Measurements from ENCODE around the gene LIX1L. TPM values are rescaled to one million over a fixed set of nuclear protein-coding genes. Genes with fewer than 3 reads are reported as not detected.

The LIX1L gene
- total RNA-seq, 3 donors from 2014 or later, result 40.7 to 43.3 (median 41.9) TPM

- H3K27me3 Mint-ChIP-seq (ENCODE audit: low read depth), result no peaks in the 10 kb centered on the region
- no peaks in the 10 kb centered on the region for H3K9me3 Mint-ChIP-seq
- DNase-seq (peak; percentile 64), ATAC-seq (peak; percentile 87 to 88)
- H3K36me3 Mint-ChIP-seq (ENCODE audit: insufficient read depth), result no peaks in the 10 kb centered on the region
- no peak overlapping the region for H3K4me3 Mint-ChIP-seq
- H3K4me1 Mint-ChIP-seq (ENCODE audit: low read depth), result peaks cover 6% of the 10 kb centered on the region
Observed at GRCh38 chr1:145978854-145979745, 21.3 kb upstream of the LIX1L start.

- no peak overlapping the region for H3K4me3 Mint-ChIP-seq
Observed at GRCh38 chr1:145978471-145978853, 20.6 kb upstream of the LIX1L start.

GRCh38 chr1:145977486-145978470 is 20.0 kb upstream of the LIX1L start:
- no peaks in the 10 kb centered on the region for H3K27me3 Mint-ChIP-seq (ENCODE audit: low read depth)
- no peaks in the 10 kb centered on the region for H3K9me3 Mint-ChIP-seq
- H3K4me3 Mint-ChIP-seq, result no peak overlapping the region
- peak; percentile 42 to 54 for ATAC-seq
- peaks cover 11% of the 10 kb centered on the region for H3K4me1 Mint-ChIP-seq (ENCODE audit: low read depth)
- no peaks in the 10 kb centered on the region for H3K36me3 Mint-ChIP-seq (ENCODE audit: insufficient read depth)
- DNase-seq, result peak; percentile 66

More at GRCh38 chr1:145978471-145978853, 20.6 kb upstream of the LIX1L start:
- Mint-ChIP-seq H3K27me3 (ENCODE audit: low read depth) (no peaks in the 10 kb centered on the region), H3K4me1 (ENCODE audit: low read depth) (peaks cover 7% of the 10 kb centered on the region), H3K36me3 (ENCODE audit: insufficient read depth) (no peaks in the 10 kb centered on the region), H3K9me3 (no peaks in the 10 kb centered on the region)
- ATAC-seq (no peak), DNase-seq (no peak)

- H3K27me3 Mint-ChIP-seq (ENCODE audit: low read depth), result no peaks in the 10 kb centered on the region
- no peaks in the 10 kb centered on the region for H3K36me3 Mint-ChIP-seq (ENCODE audit: insufficient read depth)
- no peak for DNase-seq
- H3K9me3 Mint-ChIP-seq, result no peaks in the 10 kb centered on the region
- peaks cover 14% of the 10 kb centered on the region for H3K4me1 Mint-ChIP-seq (ENCODE audit: low read depth)
- H3K4me3 Mint-ChIP-seq, result no peak overlapping the region
- no peak for ATAC-seq
Observed at GRCh38 chr1:145977016-145977415, 19.2 kb upstream of the LIX1L start.

GRCh38 chr1:145975216-145975615 is 17.4 kb upstream of the LIX1L start:
- no peaks in the 10 kb centered on the region for H3K27me3 Mint-ChIP-seq (ENCODE audit: low read depth)
- H3K9me3 Mint-ChIP-seq, result no peaks in the 10 kb centered on the region
- no peak for DNase-seq
- H3K4me1 Mint-ChIP-seq (ENCODE audit: low read depth), result peaks cover 18% of the 10 kb centered on the region
- no peak overlapping the region for H3K4me3 Mint-ChIP-seq
- no peak for ATAC-seq
- H3K36me3 Mint-ChIP-seq (ENCODE audit: insufficient read depth), result no peaks in the 10 kb centered on the region

GRCh38 chr1:145974721-145975120 is 16.9 kb upstream of the LIX1L start:
- Mint-ChIP-seq H3K4me1 (ENCODE audit: low read depth) (peaks cover 19% of the 10 kb centered on the region), H3K36me3 (ENCODE audit: insufficient read depth) (no peaks in the 10 kb centered on the region), H3K4me3 (no peak overlapping the region), H3K9me3 (no peaks in the 10 kb centered on the region), H3K27me3 (ENCODE audit: low read depth) (no peaks in the 10 kb centered on the region)
- no peak for ATAC-seq
- DNase-seq, result no peak

- DNase-seq (no peak), ATAC-seq (no peak)
- H3K4me3 Mint-ChIP-seq, result no peak overlapping the region
- peaks cover 7% of the 10 kb centered on the region for H3K36me3 Mint-ChIP-seq (ENCODE audit: insufficient read depth)
- H3K4me1 Mint-ChIP-seq (ENCODE audit: low read depth), result peaks cover 26% of the 10 kb centered on the region
- no peaks in the 10 kb centered on the region for H3K27me3 Mint-ChIP-seq (ENCODE audit: low read depth)
- H3K9me3 Mint-ChIP-seq, result peaks cover 1% of the 10 kb centered on the region
Observed at GRCh38 chr1:145972580-145972979, 14.8 kb upstream of the LIX1L start.

GRCh38 chr1:145967288-145967687 is 9.5 kb upstream of the LIX1L start:
- DNase-seq, result no peak
- peaks cover 10% of the 10 kb centered on the region for H3K36me3 Mint-ChIP-seq (ENCODE audit: insufficient read depth)
- peaks cover 38% of the 10 kb centered on the region for H3K4me1 Mint-ChIP-seq (ENCODE audit: low read depth)

GRCh38 chr1:145965119-145965744 is 7.4 kb upstream of the LIX1L start:
- H3K4me3 Mint-ChIP-seq, result peak overlapping the region; percentile 94
- DNase-seq (no peak), ATAC-seq (no peak)
- H3K9me3 Mint-ChIP-seq, result peaks cover 3% of the 10 kb centered on the region
- no peaks in the 10 kb centered on the region for H3K27me3 Mint-ChIP-seq (ENCODE audit: low read depth)
- H3K4me1 Mint-ChIP-seq (ENCODE audit: low read depth), result peaks cover 43% of the 10 kb centered on the region
- H3K36me3 Mint-ChIP-seq (ENCODE audit: insufficient read depth), result peaks cover 10% of the 10 kb centered on the region

More at GRCh38 chr1:145967288-145967687, 9.5 kb upstream of the LIX1L start:
- Mint-ChIP-seq H3K9me3 (peaks cover 3% of the 10 kb centered on the region), H3K4me3 (no peak overlapping the region), H3K27me3 (ENCODE audit: low read depth) (no peaks in the 10 kb centered on the region)
- no peak for ATAC-seq

GRCh38 chr1:145964328-145965118 is 6.7 kb upstream of the LIX1L start, which contains the start of the genes ANKRD34A and POLR3GL:
TSS of gene ANKRD34A (minus strand) at chr1:145964575. CDS start at chr1:145961759, 2,816 bp downstream.
TSS of gene POLR3GL (plus strand) at chr1:145964690. CDS start at chr1:145974866, 10,176 bp downstream.
- peak within 1 kb of the TSS; percentile 94 for H3K4me3 Mint-ChIP-seq
- no peaks in the 10 kb centered on the region for H3K27me3 Mint-ChIP-seq (ENCODE audit: low read depth)
- peak; percentile 88 to 90 for ATAC-seq
- peaks cover 3% of the 10 kb centered on the region for H3K9me3 Mint-ChIP-seq
- H3K36me3 Mint-ChIP-seq (ENCODE audit: insufficient read depth), result peaks cover 10% of the 10 kb centered on the region
- peak; percentile 81 for DNase-seq
- peaks cover 48% of the 10 kb centered on the region for H3K4me1 Mint-ChIP-seq (ENCODE audit: low read depth)

GRCh38 chr1:145963265-145964019 is 5.6 kb upstream of the LIX1L start:
- Mint-ChIP-seq H3K9me3 (peaks cover 3% of the 10 kb centered on the region), H3K36me3 (ENCODE audit: insufficient read depth) (peaks cover 7% of the 10 kb centered on the region), H3K4me1 (ENCODE audit: low read depth) (peaks cover 57% of the 10 kb centered on the region), H3K4me3 (peak overlapping the region; percentile 94), H3K27me3 (ENCODE audit: low read depth) (no peaks in the 10 kb centered on the region)
- no peak for DNase-seq
- ATAC-seq, result no peak

- Mint-ChIP-seq H3K27me3 (ENCODE audit: low read depth) (no peaks in the 10 kb centered on the region), H3K4me1 (ENCODE audit: low read depth) (peaks cover 56% of the 10 kb centered on the region), H3K36me3 (ENCODE audit: insufficient read depth) (peaks cover 2% of the 10 kb centered on the region), H3K4me3 (peak overlapping the region; percentile 94), H3K9me3 (peaks cover under 1% of the 10 kb centered on the region)
- DNase-seq, result peak; percentile 20
- ATAC-seq, result peak; percentile 0 to 3
Observed at GRCh38 chr1:145962157-145963102, 4.6 kb upstream of the LIX1L start.
